NCI-H82 treated with DMSO at 0.1 percent for 48 hours (cell line): ENCODE measurements around the gene FAM83F.
A peak's percentile ranks its signal among the peaks of the same experiment; 100 is the strongest.
"Not testable (repeated sequence)": the region's sequence is repeated elsewhere in the genome, so short reads cannot be mapped to it uniquely, and the experiment has no call there.

Experiments
- DNase-seq: peaks from one replicate; lab custom pipeline; 2025; ENCODE audit not compliant: unreplicated experiment; lab: John Stamatoyannopoulos, UW

The FAM83F gene

GRCh38 chr22:39992894-39993293 lies 1.9 kb upstream of the FAM83F start:
- DNase-seq: not testable (repeated sequence)

DNA sequence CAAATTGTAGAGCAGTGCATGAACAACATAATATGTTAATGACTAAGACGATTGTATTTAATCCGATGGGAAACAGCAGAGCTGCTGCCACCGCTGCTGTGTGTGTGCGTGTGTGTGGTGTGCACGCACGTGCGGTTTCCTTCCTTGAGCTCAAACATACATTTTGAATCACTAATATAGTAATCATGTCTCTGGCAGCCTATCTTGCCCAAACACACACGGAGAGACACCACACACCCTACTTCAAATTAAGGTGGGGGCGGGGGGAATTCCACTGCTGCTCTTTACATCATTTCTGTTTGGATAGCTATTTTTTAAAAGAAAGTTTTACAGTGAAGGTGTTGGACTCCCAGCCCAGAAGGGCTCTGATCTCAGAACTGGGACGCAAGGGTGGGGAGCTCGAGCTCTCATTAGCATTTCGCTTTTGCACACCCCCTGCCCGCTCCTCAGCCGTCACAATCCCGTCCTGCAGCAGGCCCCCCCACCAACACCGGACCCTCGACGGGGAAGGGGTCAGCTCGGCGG lies 651 bp upstream of the FAM83F start:
- DNase-seq: no peak

GRCh38 chr22:39995393-39996252 lies 869 bp downstream of the FAM83F start:
- DNase-seq: no peak

DNA sequence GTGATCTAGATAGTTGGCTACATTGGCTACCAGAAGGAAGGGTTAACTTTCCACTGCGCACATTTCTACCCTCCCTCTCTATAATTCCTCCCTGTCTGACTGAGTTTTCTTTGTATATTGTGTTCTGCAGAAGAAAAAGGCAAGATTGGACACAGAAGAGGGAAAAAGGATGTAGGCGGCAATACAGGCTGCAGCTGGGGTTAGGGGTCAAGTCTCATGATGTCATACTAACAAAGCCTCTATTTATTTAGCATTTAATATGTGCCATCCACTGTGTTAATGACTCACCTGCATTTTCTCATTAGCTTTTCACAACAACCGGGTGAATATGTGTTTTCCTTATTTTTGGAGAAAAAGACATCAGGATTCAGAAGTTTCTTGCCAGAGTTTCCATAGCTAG lies 2.0 kb downstream of the FAM83F start:
- no peak for DNase-seq

GRCh38 chr22:39997421-39997820 lies 2.7 kb downstream of the FAM83F start:
- no peak for DNase-seq

GRCh38 chr22:39997939-39998726 lies 3.4 kb downstream of the FAM83F start:
- DNase-seq: peak; percentile 60

GRCh38 chr22:39999144-39999757 lies 4.5 kb downstream of the FAM83F start:
- DNase-seq: no peak

DNA sequence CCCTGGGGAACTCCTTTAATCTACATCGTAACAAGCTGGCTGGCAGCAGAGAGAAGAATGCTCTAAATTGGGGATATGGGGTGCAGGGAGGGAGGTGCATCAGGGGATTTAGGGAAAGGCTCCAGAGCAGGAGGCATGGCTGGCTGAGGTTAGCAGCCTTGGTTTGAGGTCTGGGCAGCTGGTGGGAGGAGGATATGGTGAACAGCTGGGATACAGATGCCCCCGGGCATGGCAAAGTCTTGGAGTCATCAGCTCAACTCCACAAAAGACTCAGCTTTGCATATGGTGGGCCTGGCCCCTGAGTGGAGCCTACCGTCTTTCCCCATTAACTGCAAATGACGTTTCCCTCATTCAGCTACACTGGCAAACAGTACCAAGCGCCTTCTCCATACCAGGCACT lies 5.4 kb downstream of the FAM83F start:
- no peak for DNase-seq

DNA sequence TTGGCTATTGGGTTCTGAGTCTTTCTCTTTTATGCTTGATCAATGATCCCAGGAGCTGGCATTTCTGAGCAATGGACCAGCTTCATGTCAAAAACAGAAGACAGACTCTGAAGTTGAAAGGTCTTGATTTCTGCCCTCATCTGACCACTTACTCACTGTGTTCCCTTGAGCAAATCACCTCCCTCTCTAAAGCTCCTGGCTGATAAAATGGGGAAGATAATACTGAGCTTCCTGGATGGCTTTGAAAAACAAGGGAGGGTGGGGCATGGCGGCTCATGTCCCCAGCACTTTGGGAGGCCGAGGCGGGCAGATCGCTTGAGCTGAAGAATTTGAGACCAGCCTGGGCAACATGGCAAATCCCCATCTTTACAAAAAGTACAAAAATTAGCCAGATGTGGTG lies 6.4 kb downstream of the FAM83F start:
- no peak for DNase-seq

DNA sequence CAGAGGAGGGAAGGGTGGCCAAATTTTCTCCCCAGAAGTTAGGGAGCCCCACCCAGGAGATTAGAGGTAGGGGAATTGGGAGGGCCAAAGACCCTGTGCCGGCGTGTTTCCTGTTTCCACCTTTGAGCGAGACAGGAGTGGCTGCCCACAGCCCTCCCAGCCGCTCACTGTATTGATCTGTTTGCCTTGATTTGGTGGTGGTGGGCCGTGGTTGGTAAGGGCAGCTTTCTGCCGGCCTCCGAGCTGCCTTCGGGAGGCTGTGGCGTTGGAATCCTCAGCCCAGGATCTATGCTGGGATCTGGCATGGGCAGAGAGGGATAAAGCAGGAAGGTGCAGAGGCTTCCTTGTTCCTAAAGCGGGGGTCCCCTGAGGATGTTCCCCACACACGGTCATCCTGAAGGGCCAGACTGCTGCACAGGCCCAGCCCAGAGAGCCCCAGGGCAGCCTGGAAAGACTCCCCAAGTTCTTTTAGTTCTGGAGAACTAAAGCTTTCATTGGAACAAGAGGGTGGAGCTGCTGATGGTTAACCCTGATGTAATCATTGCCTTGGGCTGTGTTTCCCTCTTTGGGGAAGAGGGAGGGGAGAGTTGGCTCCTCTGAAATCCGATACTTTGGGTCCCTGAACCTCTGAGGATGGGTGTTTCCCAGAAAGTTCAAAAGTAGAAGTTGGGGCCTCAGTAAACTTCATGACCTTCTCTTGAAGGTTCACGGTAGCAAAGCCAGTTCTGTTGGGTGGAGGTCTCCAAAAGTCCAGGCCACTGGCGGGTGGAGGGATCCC lies 7.2 kb downstream of the FAM83F start:
- DNase-seq: no peak

DNA sequence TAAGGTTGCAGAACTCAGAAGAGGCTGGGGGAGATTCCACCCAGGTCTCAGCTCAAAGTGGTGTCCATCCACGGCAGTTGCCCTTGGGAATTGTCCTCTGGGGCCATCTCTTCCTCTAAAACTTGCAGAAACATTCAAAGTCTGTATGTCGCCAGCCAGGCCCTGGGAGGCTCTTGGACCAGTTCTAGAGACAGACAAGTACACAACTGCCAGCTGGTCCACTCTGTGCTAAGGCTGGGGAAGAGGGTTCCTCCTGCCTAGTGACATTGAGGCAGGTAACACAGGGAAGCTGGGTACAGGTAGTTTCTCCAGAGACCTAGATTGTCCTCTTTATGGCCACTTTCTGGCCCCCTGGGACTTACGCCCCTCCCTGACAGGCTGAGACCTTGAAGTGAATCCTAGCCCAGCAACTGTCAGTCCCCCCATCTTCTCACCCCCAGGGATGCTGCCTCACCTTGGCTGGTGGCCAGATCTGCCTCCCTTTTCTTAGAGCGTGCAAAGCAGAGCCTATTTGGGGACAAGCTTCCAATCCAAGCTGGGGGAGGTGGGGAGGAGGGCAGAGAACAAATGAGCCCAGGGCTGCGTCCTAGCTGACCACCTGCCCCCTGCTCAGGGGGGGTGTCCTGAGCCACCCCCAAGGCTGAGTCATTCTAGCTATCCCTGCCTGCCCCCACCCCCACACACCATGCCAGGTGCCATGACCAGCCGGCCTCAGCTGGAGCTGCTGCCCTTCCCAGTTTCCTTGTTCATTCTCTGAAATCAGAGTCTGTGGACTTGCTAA lies 8.4 kb downstream of the FAM83F start:
- DNase-seq: no peak

DNA sequence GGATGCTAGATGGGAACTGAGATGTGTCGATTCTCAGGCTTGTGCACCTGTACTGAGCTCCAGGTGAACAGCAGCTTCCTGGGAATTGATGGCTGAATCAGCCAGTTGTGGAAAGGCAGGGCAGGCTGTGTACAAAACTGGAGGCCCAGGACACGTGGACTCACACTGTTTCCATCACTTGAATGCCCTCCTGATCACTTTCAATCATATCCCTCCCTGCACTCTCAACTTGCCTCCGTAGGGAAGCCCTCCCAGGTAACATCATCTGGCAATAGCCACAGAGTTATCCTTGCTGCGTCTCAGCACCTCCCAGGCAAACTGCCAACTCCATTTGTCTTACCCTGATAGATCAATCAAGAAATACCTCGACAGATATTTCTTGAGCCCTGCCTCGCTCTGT lies 10.1 kb downstream of the FAM83F start:
- no peak for DNase-seq

- no peak for DNase-seq
Observed at GRCh38 chr22:40006641-40007040, 11.9 kb downstream of the FAM83F start.

- DNase-seq: no peak
Observed at GRCh38 chr22:40007853-40008710, 13.3 kb downstream of the FAM83F start.

DNA sequence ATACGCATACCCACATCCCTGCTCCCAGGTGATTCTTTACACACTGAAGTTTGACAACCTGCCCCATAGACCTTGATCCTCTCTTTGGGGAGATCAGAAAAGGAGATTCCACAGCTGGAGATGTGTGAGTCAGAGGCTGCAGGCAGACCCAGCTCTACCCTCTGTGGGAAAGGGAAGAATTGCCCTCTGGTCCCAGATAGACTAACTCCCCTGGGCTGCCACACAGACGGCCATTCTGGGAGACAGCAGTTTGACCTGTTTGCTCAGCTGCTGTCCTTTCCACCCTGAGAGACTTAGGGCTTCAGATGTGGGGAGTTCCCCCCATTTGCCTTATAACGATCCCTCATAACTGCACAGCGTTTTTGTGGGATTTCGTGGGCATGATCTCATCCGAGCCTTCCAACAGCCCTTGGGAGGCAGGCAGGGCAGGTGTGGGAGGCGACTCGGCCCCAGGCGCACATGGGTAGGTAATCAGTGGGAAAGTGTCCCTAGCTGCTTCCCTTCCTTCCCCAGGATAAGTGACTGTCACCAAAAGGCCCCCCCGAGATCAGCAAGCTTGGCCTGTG lies 14.1 kb downstream of the FAM83F start:
- DNase-seq: no peak

GRCh38 chr22:40009292-40009774 lies 14.6 kb downstream of the FAM83F start:
- DNase-seq: peak; percentile 73

- no peak for DNase-seq
Observed at GRCh38 chr22:40009951-40010671, 15.4 kb downstream of the FAM83F start.

DNA sequence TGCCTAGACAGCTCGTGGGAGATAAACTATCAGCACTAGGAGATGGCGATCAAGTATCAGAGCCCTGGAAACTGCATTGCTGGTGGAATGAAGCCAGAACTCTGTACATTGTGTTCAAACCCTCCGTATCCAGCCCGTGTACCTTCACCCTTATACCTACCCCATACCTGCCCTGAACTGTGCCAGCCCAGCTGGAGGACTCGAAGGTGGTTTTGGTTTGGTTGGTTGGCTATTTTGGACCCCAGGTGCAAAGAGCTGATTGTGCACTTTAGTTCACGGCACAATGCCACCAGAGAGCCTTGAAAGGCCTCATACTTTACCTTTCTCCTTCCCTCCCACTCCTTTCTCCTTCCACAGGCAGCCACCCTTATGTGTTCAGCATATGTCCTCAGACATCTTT lies 16.0 kb downstream of the FAM83F start:
- DNase-seq: no peak
